Measurements from ENCODE around the gene CDHR2.
A peak's percentile ranks its signal among the peaks of the same experiment; 100 is the strongest.

The CDHR2 gene

DNA sequence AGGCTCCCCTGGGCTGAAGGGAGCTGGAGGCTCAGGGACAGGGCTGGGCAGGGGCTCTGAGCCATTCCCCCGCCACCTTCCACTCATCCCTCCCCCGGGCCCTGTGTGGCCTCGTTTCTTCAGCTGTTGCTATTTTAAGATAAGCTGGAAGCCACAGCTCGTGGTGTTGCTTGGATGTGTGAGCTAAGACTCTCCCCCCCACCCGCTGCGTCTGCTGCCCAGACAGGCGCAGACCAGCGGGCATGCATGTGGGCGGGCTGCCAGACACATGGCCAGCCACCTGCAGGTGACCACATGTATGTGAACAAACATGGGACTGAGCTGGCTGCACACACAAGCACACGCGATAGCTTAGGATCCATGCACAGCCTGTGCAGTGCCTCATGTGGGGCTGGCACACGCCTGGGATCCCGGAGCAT, 72.5 kb downstream of the CDHR2 start:
- no peak for DNase-seq (ENCODE audit: low read depth)

DNA sequence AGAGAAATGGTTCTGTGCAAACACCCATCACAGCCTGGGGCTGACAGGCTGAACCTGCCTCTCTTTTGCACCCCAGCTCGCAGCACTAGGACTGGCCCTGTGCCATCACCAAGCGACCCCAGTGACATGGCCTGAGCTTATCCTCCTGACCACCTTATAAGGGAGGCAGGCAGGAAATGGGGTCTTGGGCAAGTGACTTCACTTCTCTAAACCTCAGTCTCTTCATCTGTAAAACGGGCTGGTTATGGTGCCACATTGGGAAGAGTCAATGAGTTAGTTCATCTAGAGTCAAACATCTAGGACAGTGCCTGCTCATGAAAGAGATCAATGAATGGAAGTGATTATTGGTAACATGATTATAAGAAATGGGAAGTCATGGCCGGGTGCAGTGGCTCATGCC, 75.0 kb downstream of the CDHR2 start:
- DNase-seq (ENCODE audit: low read depth), result no peak

DNA sequence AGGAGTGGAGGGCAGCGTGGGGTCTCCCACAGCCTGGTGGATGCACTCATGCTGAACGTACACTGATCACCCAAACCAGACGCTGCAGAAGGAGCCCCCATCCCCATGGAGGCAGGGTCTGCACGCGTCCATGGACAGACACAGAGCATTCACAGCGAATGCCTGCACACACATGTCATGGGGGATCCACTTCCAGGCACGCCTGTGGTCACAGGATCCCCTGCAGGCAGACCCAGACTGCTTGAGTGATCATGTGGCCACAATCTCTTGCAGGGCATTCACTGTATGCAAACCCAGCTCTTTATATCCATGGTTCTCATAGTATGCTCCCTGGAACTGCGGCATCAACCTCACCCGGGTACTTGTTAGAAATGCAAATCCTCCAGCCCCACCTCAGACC, 75.8 kb downstream of the CDHR2 start:
- DNase-seq (ENCODE audit: low read depth), result no peak

DNA sequence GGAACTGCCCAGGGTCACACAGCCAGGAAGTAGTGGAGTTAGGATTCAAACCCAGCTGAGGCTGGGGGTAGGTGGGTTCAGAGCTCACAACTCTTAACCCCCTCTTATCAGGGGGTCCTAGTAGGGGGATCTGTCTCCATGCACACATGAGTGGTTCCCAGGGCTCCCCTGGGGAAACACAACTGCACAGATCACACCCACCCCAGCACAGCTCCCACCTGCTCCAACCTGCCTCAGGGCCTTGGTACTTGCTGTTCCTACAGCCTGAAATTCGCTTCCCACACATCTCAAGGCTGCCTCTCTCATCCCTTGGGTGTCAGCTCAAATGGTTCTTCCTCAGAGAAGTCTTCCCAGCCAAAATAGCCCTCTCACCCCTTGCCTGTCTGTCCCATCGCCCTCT, 76.4 kb downstream of the CDHR2 start:
- DNase-seq (ENCODE audit: low read depth), result no peak

DNA sequence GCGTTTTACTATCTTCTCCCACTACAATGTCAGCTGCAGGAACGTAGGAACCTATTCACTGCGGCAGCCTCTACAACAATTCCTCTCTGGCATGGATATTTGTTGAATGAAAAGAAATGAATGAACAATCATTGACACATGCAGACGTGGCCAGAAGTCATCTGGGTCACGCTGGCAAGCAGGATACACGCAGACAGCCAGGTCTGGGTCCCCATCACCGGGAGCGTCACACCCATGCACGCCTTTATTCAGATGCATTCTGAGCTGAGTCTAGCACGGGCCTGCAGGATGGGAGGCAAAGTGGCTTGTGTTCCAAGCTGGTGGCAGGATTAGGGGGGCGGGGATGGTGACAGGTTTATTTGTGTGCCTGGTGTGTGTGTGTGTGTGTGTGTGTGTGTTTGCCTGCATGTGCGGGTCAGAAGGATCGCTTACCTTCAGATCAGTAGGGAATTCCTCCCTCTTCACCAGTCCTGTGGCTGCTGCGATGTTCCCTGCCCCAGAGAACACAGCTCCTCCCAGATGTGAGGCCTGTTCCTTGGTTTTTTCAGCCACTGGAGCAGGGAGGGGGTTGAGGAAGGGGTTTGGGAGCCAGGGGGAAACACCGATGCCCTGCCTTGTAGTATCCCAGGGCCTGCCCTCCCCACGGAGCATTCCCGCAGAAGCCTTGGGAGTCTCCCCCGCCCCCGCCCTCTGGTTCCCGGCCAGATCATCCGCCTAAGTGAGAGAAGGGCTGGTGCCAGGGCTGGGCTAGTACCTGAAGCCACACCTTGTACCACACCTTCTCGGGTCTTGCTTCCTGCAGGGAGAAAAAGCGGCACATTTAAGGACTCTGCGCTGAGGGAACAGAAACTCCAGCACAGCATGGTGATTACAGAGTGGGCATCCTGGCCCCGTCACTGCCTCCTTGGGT, 77.1 kb downstream of the CDHR2 start:
- no peak for DNase-seq (ENCODE audit: low read depth)

DNA sequence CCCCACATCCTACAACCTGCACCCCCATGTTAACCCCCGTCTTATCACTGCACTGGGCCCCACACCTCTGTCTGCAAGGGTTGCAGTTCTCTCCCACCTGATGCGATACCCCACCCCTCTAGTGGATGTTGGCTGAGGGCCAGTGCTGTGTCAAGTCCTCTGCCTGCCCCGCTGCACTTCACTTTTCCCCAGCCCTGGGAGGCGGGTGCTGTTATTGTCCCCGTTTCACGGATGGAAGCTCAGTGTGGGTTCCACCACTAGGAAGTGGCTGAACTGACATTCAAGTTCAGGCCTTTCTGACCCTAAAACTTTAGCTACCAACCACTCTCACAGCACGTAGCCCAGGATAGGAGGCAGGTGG, 77.7 kb downstream of the CDHR2 start:
- DNase-seq (ENCODE audit: low read depth), result no peak

DNA sequence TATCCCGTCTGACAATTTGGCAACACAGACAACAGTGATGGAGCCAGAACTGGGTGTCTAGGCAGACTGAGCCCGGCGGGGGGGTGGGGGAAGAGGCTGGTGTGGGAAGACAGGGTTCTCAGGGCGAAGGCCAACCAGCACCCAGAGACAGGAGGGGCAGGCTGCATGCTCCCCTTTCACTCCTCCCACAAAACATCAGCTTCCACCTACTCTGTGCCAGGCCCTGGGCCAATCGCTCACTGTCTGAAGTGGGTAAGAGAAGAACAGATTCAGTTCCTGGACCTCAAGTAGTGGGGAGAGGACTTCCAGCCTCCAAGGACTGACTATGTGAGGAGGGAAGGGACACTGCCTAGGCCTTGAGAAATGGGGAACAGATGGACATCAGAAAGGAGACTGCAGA, 78.4 kb downstream of the CDHR2 start:
- DNase-seq (ENCODE audit: low read depth), result no peak

DNA sequence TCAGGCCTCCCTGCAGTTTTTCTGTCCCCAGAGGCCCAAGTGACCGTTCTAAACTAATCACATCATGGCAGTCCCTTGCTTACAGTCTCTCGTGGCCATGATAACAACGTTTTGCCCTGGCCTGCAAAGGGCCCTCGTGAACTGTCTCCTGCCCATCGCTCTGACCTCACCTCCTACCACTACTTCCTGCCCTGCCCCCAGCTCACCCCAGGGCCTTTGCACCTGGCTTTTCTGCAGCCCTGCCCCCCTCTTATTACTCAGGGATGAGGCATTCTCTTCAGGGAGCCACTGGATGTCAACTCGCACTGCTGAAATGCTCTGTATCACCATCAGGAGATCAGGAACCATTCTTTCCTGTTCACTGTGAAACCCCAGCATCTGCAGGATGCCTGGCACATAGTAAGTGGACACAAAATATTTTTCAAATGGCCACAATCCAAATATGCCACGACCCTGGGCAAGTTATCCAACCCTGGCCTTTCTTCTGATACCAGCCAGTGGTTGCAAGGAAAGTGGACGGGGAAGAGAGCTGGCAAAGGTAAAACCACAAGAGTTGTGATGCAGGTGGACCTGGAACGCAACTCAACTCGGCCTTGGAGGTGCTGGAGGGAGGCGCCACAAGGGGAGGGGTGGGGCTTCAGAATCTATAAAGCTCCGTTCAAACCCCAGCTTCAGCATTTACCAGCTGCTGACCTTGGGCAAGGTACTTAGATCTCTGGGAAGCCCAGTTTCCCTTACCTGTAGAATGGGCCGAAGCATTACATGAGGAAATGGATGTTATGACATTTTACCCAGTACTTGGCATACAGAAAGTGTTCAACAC, 79.5 kb downstream of the CDHR2 start:
- no peak for DNase-seq (ENCODE audit: low read depth)

DNA sequence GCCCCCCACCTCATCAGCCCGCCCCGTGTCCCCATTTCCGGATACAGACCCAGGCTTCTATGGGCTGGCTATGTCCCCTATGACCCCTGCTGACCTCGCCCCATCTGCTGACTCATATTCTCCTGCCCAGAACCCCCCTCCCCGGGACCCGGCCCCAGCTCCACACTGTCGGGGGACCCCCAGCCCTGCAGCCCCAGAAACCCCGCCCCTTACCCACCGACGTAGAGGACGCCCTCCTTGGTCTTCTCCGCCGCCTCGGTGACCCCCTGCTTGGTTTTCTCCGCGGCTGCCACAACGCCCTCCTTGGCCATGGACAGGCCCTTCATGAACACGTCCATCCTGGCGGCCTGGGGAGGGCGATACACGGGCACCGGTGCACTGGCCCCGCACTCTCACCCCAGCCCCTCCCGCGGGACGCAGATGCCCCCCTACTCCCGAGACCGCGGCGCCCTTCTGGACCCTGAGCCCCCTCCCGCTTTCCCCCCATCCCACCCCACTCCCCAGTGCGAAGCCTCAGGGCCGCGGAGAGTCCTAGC, 80.2 kb downstream of the CDHR2 start:
- no peak for DNase-seq (ENCODE audit: low read depth)

DNA sequence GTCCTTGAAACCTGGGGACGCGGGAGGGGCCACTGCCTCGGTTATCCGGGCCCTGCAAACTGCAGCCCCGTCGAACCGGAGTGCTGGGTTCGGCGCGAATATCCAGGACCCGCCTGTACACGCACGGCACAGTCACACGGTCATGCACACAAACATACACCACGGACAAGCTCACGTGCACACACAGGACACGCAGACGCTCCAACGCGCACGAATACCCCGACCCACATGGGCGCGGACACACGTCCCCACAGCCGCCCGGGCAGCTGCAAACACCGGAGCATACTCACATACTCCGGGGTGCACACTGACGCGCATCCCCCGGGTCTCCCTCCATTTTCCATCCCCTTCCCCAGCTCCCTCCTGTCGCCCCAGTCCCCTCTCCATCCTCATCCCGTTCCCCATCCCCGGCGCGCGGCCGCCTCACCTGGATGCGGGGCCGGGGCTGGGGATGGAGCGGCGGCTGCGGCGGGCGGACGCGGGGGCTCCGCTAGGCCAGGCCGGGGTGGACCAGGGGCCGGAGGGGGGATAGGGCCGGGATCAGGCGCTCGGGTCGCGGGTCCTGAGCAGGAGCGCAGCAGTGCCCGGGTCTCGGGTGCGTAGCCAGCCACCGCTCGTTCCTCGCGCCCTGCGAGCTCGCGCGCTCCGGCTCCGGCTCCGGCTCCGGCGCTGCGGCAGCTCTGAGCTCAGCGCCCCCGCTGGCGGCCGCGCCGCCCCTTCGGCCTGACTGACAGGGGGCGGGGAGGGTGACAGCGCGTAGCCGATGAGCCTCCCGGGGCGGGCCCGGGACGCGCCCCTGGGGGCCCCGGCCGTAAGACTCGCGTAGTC, 80.9 kb downstream of the CDHR2 start, which contains the start of the genes EIF4E1B and SNCB:
Gene EIF4E1B, plus strand, starts transcription at position 823 of the 828 bp plus-strand sequence. CDS start 12,113 bp downstream, outside the sequence.
Gene SNCB, minus strand, starts transcription at position 682 of the 828 bp plus-strand sequence. CDS start 880 bp downstream, outside the sequence.
- DNase-seq (ENCODE audit: low read depth), result peak; percentile 22

DNA sequence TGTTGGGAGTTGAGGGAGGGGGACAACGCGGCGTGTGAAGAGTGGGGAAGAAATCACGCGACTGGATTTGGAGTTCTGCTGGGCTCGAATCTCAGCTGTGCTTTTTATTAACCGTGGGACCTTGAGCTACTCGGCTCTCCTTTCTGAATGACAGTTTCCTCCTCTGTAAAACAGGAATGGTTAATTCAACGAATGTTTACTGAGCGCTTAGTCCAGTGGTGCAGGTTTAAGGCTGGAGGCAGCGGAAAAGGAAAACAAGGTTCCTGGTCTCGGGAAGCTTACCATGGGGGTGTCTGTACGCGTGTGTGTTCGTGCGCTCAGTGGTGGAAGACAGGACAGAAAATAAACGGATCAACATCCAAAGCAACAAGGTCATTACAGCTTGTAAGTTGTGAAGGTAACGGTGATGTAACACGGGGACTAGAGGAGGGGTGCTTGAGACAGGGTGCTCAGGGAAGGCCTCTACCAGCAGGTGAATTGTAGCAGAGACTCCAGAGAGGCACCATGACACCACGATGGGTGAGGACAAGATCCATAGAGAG, 81.6 kb downstream of the CDHR2 start:
- no peak for DNase-seq (ENCODE audit: low read depth)

DNA sequence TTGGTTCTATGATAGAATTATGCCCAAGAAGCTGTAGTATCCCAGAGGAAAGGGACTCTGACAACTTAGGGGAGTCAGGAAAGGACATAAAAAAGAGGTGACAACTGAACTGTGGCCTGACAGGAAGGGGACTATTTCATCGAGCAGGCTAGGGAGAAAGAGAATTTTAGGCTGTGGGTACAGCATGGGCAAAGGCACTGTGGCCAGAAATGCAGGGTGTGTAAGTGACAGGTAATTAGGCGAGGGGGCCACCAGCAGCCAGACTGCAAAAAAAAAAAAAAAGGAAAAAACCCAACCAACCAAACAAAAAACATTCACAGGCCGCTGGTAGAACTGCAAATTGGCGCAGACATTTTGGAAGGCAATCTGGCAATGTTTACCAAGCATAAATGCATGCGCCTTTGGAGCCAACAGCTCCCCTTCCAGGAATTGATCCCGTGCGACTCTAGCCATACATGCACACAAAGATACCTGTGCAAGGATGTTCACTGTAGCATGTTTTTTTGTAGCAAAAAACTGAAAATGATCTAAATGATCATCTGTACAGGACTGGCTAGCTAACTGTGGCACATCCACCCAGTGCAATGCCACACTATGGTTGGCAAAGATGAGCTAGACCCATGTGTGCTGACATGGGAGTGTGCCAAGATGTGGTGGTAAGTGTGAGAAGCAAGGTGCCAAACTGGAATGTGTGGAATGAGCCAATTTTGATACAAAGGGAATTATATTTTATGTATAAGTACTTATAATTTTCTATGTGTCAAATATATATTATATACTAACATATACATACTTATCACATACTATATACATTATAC, 82.5 kb downstream of the CDHR2 start:
- DNase-seq (ENCODE audit: low read depth), result no peak

DNA sequence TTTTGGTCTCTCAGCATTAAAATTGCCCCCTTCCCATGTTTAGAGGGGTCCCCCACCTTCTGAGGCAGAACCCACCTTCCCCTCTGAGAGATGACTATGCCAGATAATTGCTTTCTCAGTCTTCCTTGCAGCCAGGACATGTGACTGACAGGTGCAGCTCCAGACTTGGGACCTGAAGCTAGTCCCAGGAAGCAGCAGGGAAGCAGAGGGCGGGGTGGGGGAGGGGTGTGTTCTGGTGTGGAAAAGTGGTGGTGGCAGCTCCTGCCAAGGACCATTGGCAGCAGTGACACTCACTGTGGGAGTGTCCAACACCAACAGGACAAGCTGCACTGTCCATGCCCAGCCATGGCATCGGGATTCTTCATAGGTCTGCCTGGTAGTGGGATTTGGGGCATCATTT, 83.6 kb downstream of the CDHR2 start:
- DNase-seq (ENCODE audit: low read depth), result no peak

DNA sequence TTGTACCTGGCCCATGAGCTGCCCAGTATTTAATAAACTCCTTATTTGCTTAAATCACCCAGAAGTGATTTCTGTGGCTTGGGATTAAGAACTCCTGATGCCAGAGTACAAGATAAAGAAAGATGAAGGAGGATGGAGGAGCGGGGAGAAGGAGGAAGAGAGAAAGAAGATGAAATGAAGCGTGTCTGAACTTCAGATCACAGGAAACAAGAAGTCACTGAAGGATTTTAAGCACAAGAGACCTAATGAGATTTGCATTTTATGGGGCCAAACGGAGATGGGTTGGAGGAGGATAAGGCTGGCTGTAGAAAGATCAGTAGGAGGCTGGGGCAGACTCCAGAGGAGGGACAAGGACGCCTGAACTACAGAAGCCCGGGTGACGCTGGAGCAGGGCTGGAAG, 84.5 kb downstream of the CDHR2 start:
- DNase-seq (ENCODE audit: low read depth), result no peak

DNA sequence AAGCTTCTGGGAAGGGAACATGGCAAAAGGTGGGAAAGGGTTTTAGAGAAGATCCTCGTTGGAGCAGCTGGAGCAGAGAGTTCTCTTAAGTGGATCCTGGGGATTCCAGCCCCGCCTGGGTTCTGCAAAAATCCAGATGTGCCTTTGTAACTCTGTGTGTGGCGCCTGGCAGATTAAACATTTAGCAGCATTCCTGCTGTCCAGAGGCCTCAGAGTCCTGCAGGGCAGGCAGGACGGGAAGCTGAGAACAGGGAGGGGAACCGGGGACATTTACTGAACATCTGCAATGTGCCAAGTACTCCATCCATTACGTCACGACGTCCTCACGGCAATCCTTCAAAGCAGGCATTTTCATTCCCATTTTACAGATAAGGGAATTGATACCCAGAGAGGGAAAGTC, 87.3 kb downstream of the CDHR2 start:
- peak; percentile 68 for DNase-seq (ENCODE audit: low read depth)

DNA sequence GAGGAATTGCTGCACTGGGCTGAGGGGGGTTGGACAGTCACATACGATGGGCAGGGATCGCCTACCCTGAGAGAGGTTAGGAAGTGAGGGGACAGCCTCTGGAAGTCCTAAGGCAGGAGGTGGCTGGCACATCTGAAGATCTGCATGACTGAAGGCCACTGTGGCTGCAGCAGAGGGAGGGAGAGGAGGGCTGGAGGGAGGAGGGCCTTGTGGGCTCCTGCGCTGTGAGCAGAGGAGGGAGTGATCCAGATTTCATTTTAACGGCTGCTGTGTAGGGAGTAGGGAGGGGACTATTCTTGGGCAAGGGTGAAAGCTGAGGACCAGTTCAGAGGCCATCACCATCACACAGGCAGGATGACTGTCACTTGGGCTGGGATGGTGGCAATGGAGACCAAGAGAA, 88.4 kb downstream of the CDHR2 start:
- DNase-seq (ENCODE audit: low read depth), result no peak

DNA sequence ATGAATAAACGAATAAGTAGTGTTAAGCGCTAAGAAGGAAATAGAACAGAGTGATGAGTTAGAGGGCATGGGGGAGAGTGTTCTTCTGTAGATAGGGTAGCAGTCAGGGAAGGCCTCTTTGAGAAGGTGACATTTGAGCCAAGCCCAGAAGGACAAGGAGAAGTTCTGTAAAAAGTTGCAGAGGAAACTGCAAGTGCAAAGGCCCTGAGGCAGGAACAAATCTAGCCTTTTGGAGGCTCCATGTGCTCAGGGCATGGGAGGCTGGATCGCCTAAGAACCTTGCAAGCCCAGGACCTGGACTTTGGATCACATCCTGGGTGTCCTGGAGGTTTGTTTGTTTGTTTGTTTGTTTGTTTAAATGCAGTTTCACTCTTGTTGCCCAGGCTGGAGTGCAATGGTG, 89.3 kb downstream of the CDHR2 start:
- no peak for DNase-seq (ENCODE audit: low read depth)

DNA sequence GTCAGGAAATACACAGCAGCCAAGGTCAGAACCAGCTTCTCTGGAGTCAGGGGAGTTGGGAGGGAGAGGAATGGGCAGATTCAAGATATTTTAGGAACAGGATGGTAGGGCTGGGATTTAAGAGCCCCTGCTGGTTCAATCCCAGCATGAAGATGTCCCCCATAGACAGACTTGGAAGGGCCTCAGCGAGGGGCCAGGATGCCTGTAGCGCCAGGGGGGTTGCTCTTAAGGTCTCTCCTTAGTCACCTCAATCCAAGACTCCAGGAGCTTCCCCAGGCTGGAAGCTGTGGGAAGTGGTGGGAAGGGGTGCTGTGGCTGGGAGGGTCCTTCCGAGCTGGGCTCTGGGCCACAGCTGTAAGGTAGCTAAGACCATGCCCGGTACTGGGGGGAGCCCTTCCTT, 90.1 kb downstream of the CDHR2 start:
- DNase-seq (ENCODE audit: low read depth), result no peak

DNA sequence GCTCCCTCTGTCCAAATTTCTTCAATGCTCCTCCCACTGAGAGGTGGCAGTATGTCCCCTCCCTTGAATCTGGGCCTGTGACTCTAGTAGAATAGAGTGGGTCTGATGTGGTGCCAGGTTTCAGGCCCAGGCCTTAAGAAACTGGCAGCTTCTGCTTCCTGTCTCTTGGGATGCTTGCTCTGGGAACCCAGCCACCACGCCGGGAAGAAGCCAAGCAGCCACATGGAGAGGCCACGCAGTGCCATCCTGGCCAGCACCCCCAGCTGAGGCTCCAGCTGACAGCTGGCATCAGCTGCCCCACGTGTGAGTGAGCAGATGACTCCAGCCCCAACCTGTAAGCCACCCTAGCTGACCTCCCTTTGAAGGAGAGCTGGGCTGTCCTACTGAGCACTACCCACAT, 90.8 kb downstream of the CDHR2 start:
- DNase-seq (ENCODE audit: low read depth), result peak; percentile 94

DNA sequence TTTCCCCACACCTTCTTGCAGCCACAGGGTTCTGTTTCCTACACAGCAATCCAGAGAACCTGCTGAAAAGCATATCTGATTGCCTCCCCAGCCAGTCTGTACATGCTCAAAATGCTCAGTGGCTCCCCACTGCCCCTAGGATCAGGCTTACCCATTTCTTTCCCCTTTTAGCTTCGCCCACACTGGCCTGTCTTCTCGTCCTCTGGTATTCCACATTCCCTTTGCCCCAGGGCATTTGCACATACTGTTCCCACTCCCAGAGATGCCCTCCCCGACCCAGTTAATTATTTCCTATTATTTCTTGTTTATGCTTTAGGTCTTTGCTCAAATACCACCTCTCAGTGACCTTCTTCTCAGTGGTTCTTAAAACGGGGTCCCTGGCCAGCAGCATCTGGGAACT, 91.5 kb downstream of the CDHR2 start:
- DNase-seq (ENCODE audit: low read depth), result no peak

Measured in fibroblast of gingiva (primary cell).